DOHH2 (cell line): ENCODE data around the gene MTOR.

ENCODE experiments used
- EZH2phosphoT487 ChIP-seq: fragments of 200-600 bp; sonication (generic); IDR thresholded peaks from 2 replicates; pipeline ENCODE4 v1.6.1; 2017; ENCODE audit warnings: borderline replicate concordance, mild to moderate bottlenecking, antibody characterized with exemption, low read length, moderate library complexity, mixed read lengths
- TF ChIP-seq, protein P1 (sequence below): fragments of 200-600 bp; sonication (generic); IDR thresholded peaks from one replicate; pipeline ENCODE4 v1.5.1; 2014; ENCODE audit warnings: antibody characterized with exemption, mild to moderate bottlenecking, low read depth, low read length; ENCODE audit not compliant: poor library complexity, severe bottlenecking

- TF ChIP-seq, protein P1, sequence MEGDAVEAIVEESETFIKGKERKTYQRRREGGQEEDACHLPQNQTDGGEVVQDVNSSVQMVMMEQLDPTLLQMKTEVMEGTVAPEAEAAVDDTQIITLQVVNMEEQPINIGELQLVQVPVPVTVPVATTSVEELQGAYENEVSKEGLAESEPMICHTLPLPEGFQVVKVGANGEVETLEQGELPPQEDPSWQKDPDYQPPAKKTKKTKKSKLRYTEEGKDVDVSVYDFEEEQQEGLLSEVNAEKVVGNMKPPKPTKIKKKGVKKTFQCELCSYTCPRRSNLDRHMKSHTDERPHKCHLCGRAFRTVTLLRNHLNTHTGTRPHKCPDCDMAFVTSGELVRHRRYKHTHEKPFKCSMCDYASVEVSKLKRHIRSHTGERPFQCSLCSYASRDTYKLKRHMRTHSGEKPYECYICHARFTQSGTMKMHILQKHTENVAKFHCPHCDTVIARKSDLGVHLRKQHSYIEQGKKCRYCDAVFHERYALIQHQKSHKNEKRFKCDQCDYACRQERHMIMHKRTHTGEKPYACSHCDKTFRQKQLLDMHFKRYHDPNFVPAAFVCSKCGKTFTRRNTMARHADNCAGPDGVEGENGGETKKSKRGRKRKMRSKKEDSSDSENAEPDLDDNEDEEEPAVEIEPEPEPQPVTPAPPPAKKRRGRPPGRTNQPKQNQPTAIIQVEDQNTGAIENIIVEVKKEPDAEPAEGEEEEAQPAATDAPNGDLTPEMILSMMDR: no peak
- no peak for TF ChIP-seq EZH2phosphoT487
Measured at GRCh38 chr1:11204396-11205190, 57.8 kb downstream of the MTOR start.
